HG03354 (cell line): ENCODE data around the gene NHP2.
"Not testable (repeated sequence)": the region's sequence is repeated elsewhere in the genome, so short reads cannot be mapped to it uniquely, and the experiment has no call there.

Experiments used
- ATAC-seq: cut with Tn5 transposase; IDR thresholded peaks from one replicate; pipeline ENCODE4 v1.9.1; 2021; ENCODE audit warnings: mild to moderate bottlenecking; ENCODE audit not compliant: unreplicated experiment, poor library complexity, severe bottlenecking

Gene NHP2

DNA sequence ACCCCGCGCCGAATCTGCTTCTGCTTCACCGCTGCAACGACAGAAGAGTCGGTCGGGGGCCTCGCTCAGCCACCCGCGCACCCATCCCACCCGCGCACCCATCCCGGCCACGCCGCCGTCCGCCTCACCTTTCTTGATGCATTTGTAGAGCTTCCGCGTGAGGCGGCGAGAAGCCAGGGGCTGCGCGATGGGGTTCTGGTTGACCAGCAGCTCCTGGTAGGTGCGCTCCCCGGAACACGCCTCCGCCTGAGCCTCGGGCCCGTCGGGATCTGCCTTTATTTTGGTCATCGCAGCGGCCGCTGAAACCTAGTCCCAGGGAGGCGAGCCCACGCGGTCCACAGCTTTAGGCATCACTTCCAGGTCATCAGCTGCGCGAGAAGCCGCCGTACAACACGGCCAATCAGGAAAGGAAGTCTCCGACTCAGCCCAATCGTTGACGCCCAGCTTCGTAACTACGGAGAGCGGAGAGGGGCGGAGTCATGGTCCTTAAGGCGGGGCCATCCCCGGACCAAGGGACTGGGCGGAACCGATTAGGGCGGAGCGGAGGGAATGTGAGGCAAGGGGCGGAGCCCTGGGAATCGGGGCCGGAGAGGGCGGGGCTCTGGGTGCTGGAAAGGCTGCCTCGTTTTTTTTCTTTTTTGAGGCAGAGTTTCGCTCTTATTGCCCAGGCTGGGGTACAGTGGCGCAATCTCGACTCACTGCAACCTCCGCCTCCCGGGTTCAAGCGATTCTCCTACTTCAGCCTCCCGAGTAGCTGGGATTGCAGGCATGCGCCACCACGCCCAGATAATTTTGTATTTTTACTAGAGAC lies at the start of gene NHP2:
Gene NHP2, minus strand, starts transcription at position 356 of the 811 bp plus-strand sequence. Its CDS starts 68 bp downstream, at position 288.
- ATAC-seq = peak; percentile 99

DNA sequence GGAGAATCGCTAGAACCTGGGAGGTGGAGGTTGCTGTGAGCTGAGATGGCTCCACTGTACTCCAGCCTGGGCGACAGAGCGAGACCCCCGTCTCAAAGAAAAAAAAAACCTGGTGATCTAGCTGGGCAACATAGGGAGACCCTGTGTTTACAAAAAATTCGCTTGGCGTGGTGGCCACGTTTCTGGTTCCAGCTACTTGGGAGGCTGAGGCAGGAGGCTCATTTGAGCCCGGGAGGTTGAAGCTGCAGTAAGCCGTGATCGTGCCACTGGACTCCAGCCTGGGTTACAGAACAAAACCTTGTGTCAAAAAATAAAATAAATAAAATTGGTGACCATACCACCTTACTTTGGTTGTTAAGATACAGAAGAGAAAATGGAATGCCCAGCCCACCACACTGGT lies 48.9 kb upstream of the NHP2 start:
- no peak for ATAC-seq

GRCh38 chr5:178201927-178202235 lies 48.2 kb upstream of the NHP2 start:
- ATAC-seq = no peak

DNA sequence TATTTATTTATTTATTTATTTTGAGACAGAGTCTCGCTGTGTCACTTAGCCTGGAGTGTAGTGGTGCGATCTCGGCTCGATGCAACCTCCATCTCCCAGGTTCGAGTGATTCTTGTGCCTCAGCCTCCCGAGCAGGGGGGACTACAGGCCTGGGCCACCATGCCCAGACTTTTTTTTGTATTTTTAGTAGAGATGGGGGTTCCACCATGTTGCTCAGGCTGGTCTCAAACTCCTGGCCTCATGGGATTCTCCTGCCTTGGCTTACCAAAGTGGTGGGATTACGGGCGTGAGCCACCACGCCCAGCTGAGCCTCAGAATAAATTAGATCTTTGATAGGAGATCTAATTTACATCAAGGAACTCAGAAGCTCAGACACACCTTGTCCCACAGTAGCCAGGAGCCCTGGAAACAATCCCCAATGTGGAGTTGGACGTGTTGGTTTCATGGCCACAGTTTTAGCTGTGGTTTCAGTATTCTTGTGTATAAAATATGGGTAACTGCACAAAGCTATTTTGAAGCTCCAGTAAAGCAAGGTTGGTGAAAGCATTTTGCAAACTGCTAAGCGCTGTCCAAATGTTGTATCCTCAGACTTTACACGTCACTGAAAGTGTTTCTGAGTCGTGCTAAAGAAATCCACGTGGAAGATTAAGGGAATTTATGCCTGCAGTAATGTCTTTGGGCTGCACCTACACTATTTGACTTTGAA lies 47.7 kb upstream of the NHP2 start:
- no peak for ATAC-seq

- ATAC-seq = no peak
Observed at GRCh38 chr5:178199581-178200434, 46.1 kb upstream of the NHP2 start.

DNA sequence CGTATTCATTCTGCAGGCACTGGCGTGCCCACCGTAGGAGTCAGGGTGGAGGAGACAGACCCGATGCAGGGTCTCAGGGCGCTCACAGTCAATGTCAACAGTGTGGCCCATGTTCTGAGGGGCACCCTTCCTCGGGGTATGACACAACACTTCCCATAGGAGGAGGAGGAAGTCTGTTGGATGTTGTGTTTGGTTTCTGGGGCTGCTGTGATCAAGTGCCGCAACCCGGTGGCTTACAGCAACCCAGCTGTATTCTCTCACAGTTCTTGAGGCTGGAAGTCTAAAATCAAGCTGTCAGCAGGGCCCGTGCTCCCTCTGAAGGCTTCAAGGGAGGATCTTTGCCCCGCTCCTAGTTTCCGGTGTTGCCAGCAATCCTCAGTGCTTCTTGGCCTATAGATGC lies 45.0 kb upstream of the NHP2 start:
- ATAC-seq = no peak

- ATAC-seq = not testable (repeated sequence)
Observed at GRCh38 chr5:178198151-178198550, 44.5 kb upstream of the NHP2 start.

DNA sequence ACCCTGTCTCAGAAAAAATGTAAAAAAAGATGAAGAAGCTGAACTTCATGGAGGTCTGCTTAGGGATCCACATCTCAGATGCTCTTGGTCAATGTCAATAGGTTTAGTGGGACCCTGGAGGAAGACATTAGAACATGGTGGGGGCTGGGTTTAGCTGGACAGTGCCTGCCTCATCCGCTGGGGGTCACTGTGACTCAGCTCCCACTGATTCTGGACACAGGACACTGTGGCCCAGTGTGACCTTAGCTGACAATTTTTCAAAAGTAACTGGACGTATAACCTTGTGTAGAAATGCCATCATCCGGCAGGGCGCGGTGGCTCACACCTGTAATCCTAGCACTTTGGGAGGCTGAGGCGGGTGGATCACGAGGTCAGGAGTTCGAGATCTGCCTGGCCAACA lies 43.3 kb upstream of the NHP2 start:
- no peak for ATAC-seq

- ATAC-seq = no peak
Observed at GRCh38 chr5:178196281-178196812, 42.7 kb upstream of the NHP2 start.

GRCh38 chr5:178194026-178194425 lies 40.3 kb upstream of the NHP2 start:
- ATAC-seq = no peak

- no peak for ATAC-seq
Observed at GRCh38 chr5:178193251-178193809, 39.6 kb upstream of the NHP2 start.

- ATAC-seq = no peak
Observed at GRCh38 chr5:178192787-178193186, 39.1 kb upstream of the NHP2 start.

GRCh38 chr5:178192244-178192643 lies 38.6 kb upstream of the NHP2 start:
- no peak for ATAC-seq

DNA sequence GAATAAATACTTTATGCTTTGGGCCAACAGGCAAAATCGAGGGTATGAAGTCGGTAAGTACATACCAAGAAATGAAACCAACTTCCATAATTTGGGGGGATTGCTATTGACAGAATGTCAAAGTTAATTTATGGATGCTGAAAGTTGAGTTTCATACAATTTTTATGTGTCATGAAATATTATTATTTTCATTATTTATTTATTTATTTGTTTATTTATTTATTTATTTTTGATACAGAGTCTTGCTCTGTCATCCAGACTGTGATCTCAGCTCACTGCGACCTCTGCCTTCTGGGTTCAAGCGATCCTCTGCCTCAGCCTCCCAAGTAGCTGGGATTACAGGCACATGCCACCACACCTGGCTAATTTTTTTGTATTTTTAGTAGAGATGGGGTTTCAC lies 38.0 kb upstream of the NHP2 start:
- ATAC-seq = no peak

- no peak for ATAC-seq
Observed at GRCh38 chr5:178189433-178189832, 35.7 kb upstream of the NHP2 start.

DNA sequence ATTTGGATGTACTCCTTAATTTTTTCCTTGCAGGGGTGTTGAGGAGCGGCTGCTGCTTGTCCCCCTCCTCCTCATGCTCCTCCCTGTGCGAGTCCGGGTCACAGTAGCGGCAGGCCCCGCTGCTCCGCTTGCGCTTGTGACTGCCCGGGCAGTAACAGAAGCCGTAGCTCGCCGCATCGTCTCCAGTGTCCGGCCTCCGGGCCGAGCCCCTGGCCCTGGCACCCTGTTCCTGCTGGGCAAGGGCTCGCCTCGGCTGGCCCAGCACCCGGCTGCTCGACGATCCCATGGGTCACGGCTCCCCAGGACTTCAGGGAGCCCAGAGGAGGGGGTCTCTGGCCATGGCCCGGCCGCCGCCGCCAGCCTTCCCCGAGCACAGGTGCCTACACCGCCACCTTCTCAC lies 33.3 kb upstream of the NHP2 start, which contains the start of gene GMCL2:
Gene GMCL2, minus strand, starts transcription at position 358 of the 400 bp plus-strand sequence. Its CDS starts 72 bp downstream, at position 286.
- ATAC-seq = no peak

GRCh38 chr5:178186427-178186826 lies 32.7 kb upstream of the NHP2 start:
- no peak for ATAC-seq

GRCh38 chr5:178182158-178182876 lies 28.6 kb upstream of the NHP2 start:
- ATAC-seq = no peak
